HepG2 (cell line): ENCODE data around the gene S100A9. TPM values are rescaled to one million over a fixed set of nuclear protein-coding genes. Genes with fewer than 3 reads are reported as not detected.
A peak's percentile ranks its signal among the peaks of the same experiment; 100 is the strongest.

ENCODE experiments used
- ATAC-seq: fragments of 200-7000 bp; cut with Tn5 transposase; 3 replicates; pipeline ENCODE4 v1.9.1; 2020; ENCODE audit warnings: mild to moderate bottlenecking, moderate library complexity
- BruUV-seq: library from RNA; stranded (reverse); fragments of 400-500 nt; replicated peaks from 2 replicates; lab custom pipeline; 2021; lab: Mats Ljungman, UMichigan
- CTCF ChIA-PET: fragments of 300-600 bp; formaldehyde crosslinking; extraction: SDS; loops from one replicate; lab custom pipeline; 2021; ENCODE audit warnings: low total read pairs, inconsistent platforms, low intra/inter-chr PET ratio; lab: Yijun Ruan, JAX
- POLR2A ChIA-PET: fragments of 350-600 bp; sonication (Branson Sonifier 250); formaldehyde crosslinking; loops from one replicate; lab custom pipeline; 2020; ENCODE audit warnings: antibody characterized with exemption, inconsistent platforms; lab: Yijun Ruan, JAX
- DNase-seq: peaks from one replicate; pipeline ENCODE4 v3.0.0-alpha.2; 2015; ENCODE audit warnings: low spot score
- FAIRE-seq: peaks from 3 replicates; lab custom pipeline; 2011; peaks lifted over from hg19 to GRCh38; lab: Jason Lieb, UNC
- H2AFZ ChIP-seq: one replicate; pipeline ENCODE4 v1.6.1; 2011; ENCODE audit warnings: low read length, inconsistent platforms
- H3K27ac ChIP-seq: fragments of 300-600 bp; 3 replicates; pipeline ENCODE4 v1.8.0; 2011; ENCODE audit warnings: mixed run types, mild to moderate bottlenecking, mixed read lengths, low read length, inconsistent platforms; ENCODE audit not compliant: insufficient read depth; ENCODE audit errors: extremely low read length
- H3K27me3 ChIP-seq, 2 experiments: fragments of 200-600 bp in 1 of 2; 2 replicates in 1 of 2; 3 replicates in 1 of 2; pipeline versions ENCODE4 v1.6.0 to v1.8.0; 2011; ENCODE audit warnings: low read length in 2 of 2, mild to moderate bottlenecking in 2 of 2, moderate library complexity in 2 of 2, inconsistent platforms in 1 of 2; ENCODE audit not compliant: insufficient read depth in 2 of 2, control insufficient read depth in 1 of 2
- H3K36me3 ChIP-seq, 2 experiments: fragments of 200-600 bp in 1 of 2; replicated peaks in 1 of 2; 2 replicates in 1 of 2; 3 replicates in 1 of 2; pipeline versions ENCODE4 v1.5.1 to v1.8.0; 2011; ENCODE audit warnings: low read length in 2 of 2, inconsistent platforms in 1 of 2; ENCODE audit not compliant: insufficient read depth in 2 of 2, control insufficient read depth in 1 of 2
- H3K4me1 ChIP-seq: 2 replicates; pipeline ENCODE4 v1.5.1; 2012; ENCODE audit warnings: low read length, inconsistent platforms; ENCODE audit not compliant: insufficient read depth
- H3K4me2 ChIP-seq: 2 replicates; pipeline ENCODE4 v1.6.0; 2011; ENCODE audit warnings: low read depth, low read length, inconsistent platforms
- H3K4me3 ChIP-seq, 3 experiments: fragments of 200-600 bp in 1 of 3; sonication (generic), shearing (Covaris generic) in 1 of 3; replicated peaks in 1 of 3; 2 replicates each; pipeline ENCODE4 v1.5.1; 2011 to 2016; ENCODE audit warnings: low read length in 3 of 3, inconsistent platforms in 2 of 3, low read depth in 2 of 3, mild to moderate bottlenecking in 2 of 3, control low read depth in 1 of 3, mixed read lengths in 1 of 3; ENCODE audit not compliant: insufficient read depth in 1 of 3
- H3K79me2 ChIP-seq: one replicate; pipeline ENCODE4 v1.6.1; 2011; ENCODE audit warnings: low read length, inconsistent platforms; ENCODE audit not compliant: insufficient read depth
- H3K9ac ChIP-seq: 2 replicates; pipeline ENCODE4 v1.6.0; 2011; ENCODE audit warnings: mild to moderate bottlenecking, low read depth, low read length, inconsistent platforms; ENCODE audit not compliant: insufficient read depth
- H3K9me3 ChIP-seq: 2 replicates; pipeline ENCODE4 v1.5.1; 2012; ENCODE audit warnings: mild to moderate bottlenecking, low read length
- H4K20me1 ChIP-seq: 2 replicates; pipeline ENCODE4 v1.6.0; 2011; ENCODE audit warnings: inconsistent platforms, mild to moderate bottlenecking, low read length, moderate library complexity; ENCODE audit not compliant: insufficient read depth
- AKAP8 ChIP-seq: sonication (generic); formaldehyde crosslinking; IDR thresholded peaks from 2 replicates; pipeline ENCODE4 v1.5.1; 2020; ENCODE audit warnings: mild to moderate bottlenecking, missing genetic modification reagents
- ATM ChIP-seq: fragments of 450-650 bp; IDR thresholded peaks from 2 replicates; pipeline ENCODE4 v1.7.1; 2017; ENCODE audit warnings: mild to moderate bottlenecking, borderline replicate concordance
- FOXK2 ChIP-seq: fragments of 450-650 bp; IDR thresholded peaks from 2 replicates; pipeline ENCODE4 v1.6.1; 2016
- HOXA9 ChIP-seq: sonication (generic); formaldehyde crosslinking; IDR thresholded peaks from 2 replicates; pipeline ENCODE4 v1.8.1; 2022; ENCODE audit warnings: missing genetic modification reagents, mild to moderate bottlenecking, moderate library complexity, borderline replicate concordance
- WIZ ChIP-seq: sonication (generic); formaldehyde crosslinking; IDR thresholded peaks from 2 replicates; pipeline ENCODE4 v1.5.1; 2020; ENCODE audit warnings: mild to moderate bottlenecking, missing genetic modification reagents
- YY1 ChIP-seq: IDR thresholded peaks from 2 replicates; pipeline ENCODE4 v1.6.1; 2011; ENCODE audit warnings: low read length, low read depth, moderate library complexity, mild to moderate bottlenecking; ENCODE audit not compliant: insufficient read depth, insufficient replicate concordance
- ZBTB7B ChIP-seq: sonication (generic); formaldehyde crosslinking; IDR thresholded peaks from 2 replicates; pipeline ENCODE4 v1.4.0; 2020; ENCODE audit warnings: missing genetic modification reagents
- ZNF614 ChIP-seq: IDR thresholded peaks from 2 replicates; pipeline ENCODE4 v1.6.1; 2018; ENCODE audit warnings: missing biosample characterization, missing genetic modification reagents, inconsistent platforms, borderline replicate concordance
- WGBS: methylation state at CpG from one replicate; pipeline ENCODE4 v1.1.6; 2017; ENCODE audit warnings: low lambda C conversion rate; 5-methylcytosine and 5-hydroxymethylcytosine counted together
- in situ Hi-C: cut with HindIII; loops from 2 replicates; pipeline ENCODE4 v1.10.0; 2017; ENCODE audit warnings: low pct_unique_long_range_greater_than_20kb; ENCODE audit not compliant: extremely low pct_ligation_motif_present
- intact Hi-C: fragments of 100-400 bp; cut with micrococcal nuclease; formaldehyde crosslinking; loops from one replicate; pipeline ENCODE4 v1.10.0; 2022; ENCODE audit not compliant: unreplicated experiment
- polyA plus RNA-seq, 8 experiments: library from polyadenylated mRNA; depleted of rRNA in 3 of 8; stranded (reverse) in 7 of 8; unstranded in 1 of 8; fragments of >200 nt; fragmentation: Illumina TruSeq in 4 of 8; extraction: Trizol in 4 of 8; gene quantifications; 2 replicates each; pipeline versions ENCODE4 v1.2.1 to v1.2.3, GENCODE V29; 2011 to 2016; ENCODE audit warnings: low read depth in 4 of 8, missing spikeins in 1 of 8, mixed read lengths in 1 of 8; ENCODE audit not compliant: insufficient read depth in 1 of 8
- total RNA-seq, 5 experiments: library from RNA; depleted of rRNA; stranded (reverse); fragments of >200 nt; fragmentation: Illumina TruSeq; extraction: Trizol; gene quantifications; 2 replicates each; pipeline ENCODE4 v1.2.3, GENCODE V29; 2016; ENCODE audit warnings: low read depth in 1 of 5
- TF ChIP-seq, protein P1 (sequence below): sonication (generic); formaldehyde crosslinking; IDR thresholded peaks from 2 replicates; pipeline ENCODE4 v1.4.0; 2020; ENCODE audit warnings: missing genetic modification reagents
- TF ChIP-seq, protein P2 (sequence below): sonication (generic); formaldehyde crosslinking; IDR thresholded peaks from 2 replicates; pipeline ENCODE4 v1.4.0; 2020; ENCODE audit warnings: missing genetic modification reagents; ENCODE audit errors: not compliant biosample characterization
- TF ChIP-seq, protein P3 (sequence below): sonication (generic); formaldehyde crosslinking; IDR thresholded peaks from 2 replicates; pipeline ENCODE4 v1.8.0; 2022; ENCODE audit warnings: mild to moderate bottlenecking, missing genetic modification reagents, moderate library complexity
- TF ChIP-seq, protein P4 (sequence below): sonication (generic); formaldehyde crosslinking; IDR thresholded peaks from 2 replicates; pipeline ENCODE4 v1.5.1; 2020; ENCODE audit warnings: mild to moderate bottlenecking, missing genetic modification reagents, borderline replicate concordance

The S100A9 gene
- total and polyA plus RNA-seq, 2 of the 13 experiments (the other 11 are each of a cell fraction or from before 2014, with no cell fraction given) = 0.31 to 0.69 TPM

DNA sequence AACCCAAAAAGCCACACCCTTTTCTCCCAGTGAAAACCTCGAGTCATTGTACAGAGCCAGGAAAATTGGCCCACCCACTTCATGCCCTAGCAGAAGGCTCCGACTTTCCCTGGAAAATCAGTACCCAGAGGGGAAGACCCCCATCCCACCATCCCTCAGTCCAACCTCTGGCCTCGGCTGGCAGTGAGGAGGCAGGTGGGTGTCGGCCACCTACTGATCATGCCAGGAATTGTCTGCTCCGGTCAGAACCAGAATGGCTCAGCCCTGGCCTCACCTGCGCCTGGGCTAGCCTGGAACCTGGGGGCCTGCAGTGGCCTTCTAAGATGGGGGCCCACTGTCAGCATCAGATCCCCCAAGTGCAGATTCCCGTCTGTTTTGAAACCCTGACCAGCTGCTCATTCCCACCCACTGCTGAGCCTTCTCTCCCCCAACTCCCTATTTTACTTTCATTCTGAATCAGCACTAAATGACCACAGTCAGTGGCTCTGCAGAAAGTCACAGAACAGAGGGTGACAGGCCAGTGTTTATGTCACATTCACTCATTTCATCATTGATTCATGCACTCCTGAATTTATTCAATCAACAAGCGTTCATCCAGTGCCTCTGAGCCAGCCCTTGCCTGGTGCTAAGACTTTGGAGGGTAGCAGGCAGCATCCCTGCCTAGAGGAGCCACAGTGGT, 3.0 kb upstream of the S100A9 start (continued):
- no peak for TF ChIP-seq FOXK2
- TF ChIP-seq AKAP8 = no peak
- TF ChIP-seq, protein P1, sequence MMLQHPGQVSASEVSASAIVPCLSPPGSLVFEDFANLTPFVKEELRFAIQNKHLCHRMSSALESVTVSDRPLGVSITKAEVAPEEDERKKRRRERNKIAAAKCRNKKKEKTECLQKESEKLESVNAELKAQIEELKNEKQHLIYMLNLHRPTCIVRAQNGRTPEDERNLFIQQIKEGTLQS (CRISPR knock-in tag) = no peak

DNA sequence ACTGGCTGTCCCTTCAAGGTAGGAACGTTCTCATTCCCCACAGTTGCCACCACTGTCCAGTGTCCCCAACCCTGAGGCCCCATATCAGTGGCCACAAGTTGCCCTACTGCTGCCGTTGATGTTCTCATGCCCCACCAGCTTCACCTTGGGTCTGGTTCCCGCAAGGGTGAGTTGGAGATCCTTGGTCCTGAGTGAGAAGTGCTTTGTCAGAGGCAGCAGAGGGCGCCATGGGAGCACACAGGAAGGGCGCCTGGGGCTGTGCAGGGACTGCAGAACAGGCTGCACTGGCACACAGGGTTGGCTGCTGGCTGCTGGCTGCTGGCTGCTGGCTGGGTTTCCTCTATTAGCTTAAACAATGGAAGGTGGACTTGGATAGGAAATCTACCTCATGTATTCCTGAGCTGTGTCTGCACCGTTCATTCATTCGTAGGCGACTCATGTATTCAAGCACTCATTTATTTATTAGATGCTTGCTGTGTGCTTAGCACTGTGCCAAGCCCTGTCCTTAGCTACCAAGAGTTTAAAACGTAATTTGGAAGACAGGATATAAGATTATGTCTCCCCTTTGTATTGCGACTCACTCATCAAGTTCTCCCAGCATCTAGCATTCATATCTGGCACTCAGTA, 2.1 kb upstream of the S100A9 start:
- no peak for FAIRE-seq
- Histone ChIP-seq H3K79me2 (no peaks in the 10 kb centered on the region), H3K4me2 (no peak overlapping the region), H2AFZ (no peak overlapping the region), H3K27ac (no peak overlapping the region), H3K4me3 (no peak overlapping the region), H3K27me3 (no peaks in the 10 kb centered on the region; a peak in 2 of 5 replicates), H3K9ac (no peak overlapping the region), H4K20me1 (peaks cover 5% of the 10 kb centered on the region), H3K36me3 (no peaks in the 10 kb centered on the region), H3K9me3 (no peaks in the 10 kb centered on the region), H3K4me1 (0 out of 2 replicates have a peak, but pooled peaks cover 5% of the 10 kb centered on the region)
- no TSS peak for BruUV-seq
- DNase-seq = peak; percentile 27
- ChIA-PET CTCF (interaction anchor here (2.0 kb wide), 1 partner anchor 139 kb away, joined by 8 read pairs; no protein-coding TSS in a partner anchor), POLR2A (no interaction called here)
- WGBS = 15% methylated on average over 6 of the region's 10 CpGs
- ATAC-seq = peak; percentile 84
- intact Hi-C loops (no loop called here), in situ Hi-C loops (no loop called here)
- TF ChIP-seq, protein P2, sequence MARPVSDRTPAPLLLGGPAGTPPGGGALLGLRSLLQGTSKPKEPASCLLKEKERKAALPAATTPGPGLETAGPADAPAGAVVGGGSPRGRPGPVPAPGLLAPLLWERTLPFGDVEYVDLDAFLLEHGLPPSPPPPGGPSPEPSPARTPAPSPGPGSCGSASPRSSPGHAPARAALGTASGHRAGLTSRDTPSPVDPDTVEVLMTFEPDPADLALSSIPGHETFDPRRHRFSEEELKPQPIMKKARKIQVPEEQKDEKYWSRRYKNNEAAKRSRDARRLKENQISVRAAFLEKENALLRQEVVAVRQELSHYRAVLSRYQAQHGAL (CRISPR knock-in tag) = no peak
- TF ChIP-seq ZBTB7B = no peak
- TF ChIP-seq WIZ (CRISPR knock-in tag) = no peak
- TF ChIP-seq ATM = no peak
- TF ChIP-seq, protein P3, sequence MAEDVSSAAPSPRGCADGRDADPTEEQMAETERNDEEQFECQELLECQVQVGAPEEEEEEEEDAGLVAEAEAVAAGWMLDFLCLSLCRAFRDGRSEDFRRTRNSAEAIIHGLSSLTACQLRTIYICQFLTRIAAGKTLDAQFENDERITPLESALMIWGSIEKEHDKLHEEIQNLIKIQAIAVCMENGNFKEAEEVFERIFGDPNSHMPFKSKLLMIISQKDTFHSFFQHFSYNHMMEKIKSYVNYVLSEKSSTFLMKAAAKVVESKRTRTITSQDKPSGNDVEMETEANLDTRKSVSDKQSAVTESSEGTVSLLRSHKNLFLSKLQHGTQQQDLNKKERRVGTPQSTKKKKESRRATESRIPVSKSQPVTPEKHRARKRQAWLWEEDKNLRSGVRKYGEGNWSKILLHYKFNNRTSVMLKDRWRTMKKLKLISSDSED = no peak
- no peak for TF ChIP-seq YY1
- TF ChIP-seq HOXA9 (CRISPR knock-in tag) = no peak
- TF ChIP-seq, protein P4, sequence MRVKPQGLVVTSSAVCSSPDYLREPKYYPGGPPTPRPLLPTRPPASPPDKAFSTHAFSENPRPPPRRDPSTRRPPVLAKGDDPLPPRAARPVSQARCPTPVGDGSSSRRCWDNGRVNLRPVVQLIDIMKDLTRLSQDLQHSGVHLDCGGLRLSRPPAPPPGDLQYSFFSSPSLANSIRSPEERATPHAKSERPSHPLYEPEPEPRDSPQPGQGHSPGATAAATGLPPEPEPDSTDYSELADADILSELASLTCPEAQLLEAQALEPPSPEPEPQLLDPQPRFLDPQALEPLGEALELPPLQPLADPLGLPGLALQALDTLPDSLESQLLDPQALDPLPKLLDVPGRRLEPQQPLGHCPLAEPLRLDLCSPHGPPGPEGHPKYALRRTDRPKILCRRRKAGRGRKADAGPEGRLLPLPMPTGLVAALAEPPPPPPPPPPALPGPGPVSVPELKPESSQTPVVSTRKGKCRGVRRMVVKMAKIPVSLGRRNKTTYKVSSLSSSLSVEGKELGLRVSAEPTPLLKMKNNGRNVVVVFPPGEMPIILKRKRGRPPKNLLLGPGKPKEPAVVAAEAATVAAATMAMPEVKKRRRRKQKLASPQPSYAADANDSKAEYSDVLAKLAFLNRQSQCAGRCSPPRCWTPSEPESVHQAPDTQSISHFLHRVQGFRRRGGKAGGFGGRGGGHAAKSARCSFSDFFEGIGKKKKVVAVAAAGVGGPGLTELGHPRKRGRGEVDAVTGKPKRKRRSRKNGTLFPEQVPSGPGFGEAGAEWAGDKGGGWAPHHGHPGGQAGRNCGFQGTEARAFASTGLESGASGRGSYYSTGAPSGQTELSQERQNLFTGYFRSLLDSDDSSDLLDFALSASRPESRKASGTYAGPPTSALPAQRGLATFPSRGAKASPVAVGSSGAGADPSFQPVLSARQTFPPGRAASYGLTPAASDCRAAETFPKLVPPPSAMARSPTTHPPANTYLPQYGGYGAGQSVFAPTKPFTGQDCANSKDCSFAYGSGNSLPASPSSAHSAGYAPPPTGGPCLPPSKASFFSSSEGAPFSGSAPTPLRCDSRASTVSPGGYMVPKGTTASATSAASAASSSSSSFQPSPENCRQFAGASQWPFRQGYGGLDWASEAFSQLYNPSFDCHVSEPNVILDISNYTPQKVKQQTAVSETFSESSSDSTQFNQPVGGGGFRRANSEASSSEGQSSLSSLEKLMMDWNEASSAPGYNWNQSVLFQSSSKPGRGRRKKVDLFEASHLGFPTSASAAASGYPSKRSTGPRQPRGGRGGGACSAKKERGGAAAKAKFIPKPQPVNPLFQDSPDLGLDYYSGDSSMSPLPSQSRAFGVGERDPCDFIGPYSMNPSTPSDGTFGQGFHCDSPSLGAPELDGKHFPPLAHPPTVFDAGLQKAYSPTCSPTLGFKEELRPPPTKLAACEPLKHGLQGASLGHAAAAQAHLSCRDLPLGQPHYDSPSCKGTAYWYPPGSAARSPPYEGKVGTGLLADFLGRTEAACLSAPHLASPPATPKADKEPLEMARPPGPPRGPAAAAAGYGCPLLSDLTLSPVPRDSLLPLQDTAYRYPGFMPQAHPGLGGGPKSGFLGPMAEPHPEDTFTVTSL (CRISPR knock-in tag) = no peak
- TF ChIP-seq ZNF614 (CRISPR knock-in tag) = no peak
